GM18951 (cell line): ENCODE results near the gene ANKRD18B.
"Not testable (repeated sequence)": the region's sequence is repeated elsewhere in the genome, so short reads cannot be mapped to it uniquely, and the experiment has no call there.

Source experiments
- POLR2A ChIP-seq: IDR thresholded peaks from 4 replicates; pipeline ENCODE4 v1.6.1; 2011; ENCODE audit warnings: mild to moderate bottlenecking; ENCODE audit not compliant: insufficient read length, insufficient read depth; ENCODE audit errors: extremely low read depth
- in situ Hi-C: fragments of 300-500 bp; cut with MboI; formaldehyde crosslinking; loops from one replicate; pipeline ENCODE4 v1.12.0; 2022; ENCODE audit warnings: low sequenced_read_pairs, mixed read lengths, inconsistent platforms; ENCODE audit not compliant: unreplicated experiment

Gene ANKRD18B

GRCh38 chr9:33517373-33517772 lies 6.7 kb upstream of the ANKRD18B start:
- TF ChIP-seq POLR2A = no peak
- in situ Hi-C loops = no loop called here

- in situ Hi-C loops = not testable (repeated sequence)
Measured at GRCh38 chr9:33517934-33518577, 6.0 kb upstream of the ANKRD18B start.

GRCh38 chr9:33521861-33522260 lies 2.2 kb upstream of the ANKRD18B start:
- in situ Hi-C loops = not testable (repeated sequence)

DNA sequence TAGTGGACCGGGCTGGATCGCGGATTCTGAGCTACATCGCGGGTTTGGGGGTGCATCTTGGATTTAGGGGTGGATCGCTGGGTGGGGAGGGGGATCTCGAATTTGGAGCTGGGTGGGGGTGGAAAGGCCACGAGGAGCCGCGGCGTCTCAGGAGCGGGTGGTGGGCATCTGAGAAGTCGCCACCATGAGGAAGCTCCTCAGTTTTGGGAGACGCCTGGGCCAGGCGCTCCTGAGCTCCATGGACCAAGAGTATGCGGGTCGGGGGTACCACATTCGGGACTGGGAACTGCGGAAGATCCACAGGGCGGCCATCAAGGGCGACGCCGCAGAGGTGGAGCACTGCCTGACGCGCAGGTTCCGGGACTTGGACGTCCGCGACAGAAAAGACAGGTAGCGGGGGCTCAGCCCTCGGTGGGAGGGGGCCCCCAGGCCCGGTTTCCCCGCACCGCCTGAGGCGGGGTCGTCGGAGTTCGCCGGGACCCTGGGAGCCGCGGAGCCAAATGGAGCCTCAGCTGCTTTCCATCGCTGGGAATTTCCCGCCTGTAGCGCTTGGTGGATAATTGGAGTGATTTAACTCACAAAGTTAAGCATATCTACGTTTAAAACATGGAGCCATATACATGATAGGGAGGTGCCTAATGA lies 376 bp downstream of the ANKRD18B start:
- in situ Hi-C loops = no loop called here

DNA sequence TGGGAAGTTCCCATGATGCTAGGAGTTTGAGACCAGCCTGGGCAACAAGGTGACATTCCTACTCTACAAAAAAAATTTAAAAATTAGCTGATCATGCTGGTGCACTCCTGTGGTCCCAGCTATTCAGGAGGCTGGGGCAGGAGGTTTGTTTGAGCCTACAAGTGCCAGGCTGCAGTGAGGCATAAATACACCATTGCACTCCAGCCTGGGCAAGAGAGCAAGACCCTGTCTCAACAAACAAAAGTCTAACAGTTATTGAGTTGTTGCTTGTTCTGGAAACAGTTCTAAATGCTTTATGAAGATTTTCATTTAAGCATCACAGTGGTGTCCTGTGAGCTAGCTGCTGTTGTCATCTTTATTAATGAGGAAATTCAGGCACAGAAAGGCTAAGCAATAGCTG lies 4.0 kb downstream of the ANKRD18B start:
- in situ Hi-C loops = not testable (repeated sequence)

More for the DNA sequence above, 376 bp downstream of the ANKRD18B start:
- TF ChIP-seq POLR2A = no peak

DNA sequence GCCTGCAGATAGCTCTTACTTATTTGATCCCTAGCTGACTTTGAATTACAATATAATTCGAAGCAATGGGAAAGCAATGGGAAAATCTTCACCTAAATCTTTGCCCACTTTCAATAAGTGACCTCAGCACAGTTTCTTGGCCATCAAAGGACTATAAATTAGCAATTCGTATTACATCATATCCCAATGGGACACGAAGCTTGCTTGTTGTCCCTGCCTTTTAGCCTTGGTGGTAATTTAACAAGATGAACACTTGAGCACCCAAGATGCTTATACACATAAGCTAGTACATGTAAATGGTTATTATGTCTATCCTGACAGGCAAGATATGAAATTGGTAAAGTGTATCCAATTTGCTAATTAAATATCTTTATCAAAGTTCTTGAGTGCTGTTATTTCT lies 9.9 kb downstream of the ANKRD18B start:
- in situ Hi-C loops = not testable (repeated sequence)

- no peak for TF ChIP-seq POLR2A
- in situ Hi-C loops = no loop called here
Measured at GRCh38 chr9:33535541-33535940, 11.5 kb downstream of the ANKRD18B start.

DNA sequence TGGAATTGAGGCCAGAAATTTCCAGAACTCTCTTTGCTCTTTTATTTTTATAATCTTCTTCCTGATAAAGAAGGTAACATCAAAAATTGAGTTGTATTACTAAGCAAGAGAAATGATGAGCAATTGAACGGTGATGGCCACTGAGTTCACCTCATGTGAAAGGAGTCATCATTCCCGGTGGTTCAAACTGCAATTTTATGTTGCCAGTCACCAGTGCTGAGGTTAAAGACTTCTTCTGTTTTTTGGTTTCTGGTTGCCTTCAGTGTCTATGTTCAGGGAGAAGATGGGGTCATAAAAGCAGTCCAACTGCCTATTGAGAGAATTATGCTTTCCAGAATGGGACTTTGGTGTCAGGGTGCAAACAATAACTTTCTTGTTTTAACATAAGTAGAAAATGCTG lies 19.4 kb downstream of the ANKRD18B start:
- in situ Hi-C loops = not testable (repeated sequence)

- in situ Hi-C loops = not testable (repeated sequence)
Measured at GRCh38 chr9:33545715-33546114, 21.7 kb downstream of the ANKRD18B start.

GRCh38 chr9:33548816-33549215 lies 24.8 kb downstream of the ANKRD18B start:
- in situ Hi-C loops = not testable (repeated sequence)

DNA sequence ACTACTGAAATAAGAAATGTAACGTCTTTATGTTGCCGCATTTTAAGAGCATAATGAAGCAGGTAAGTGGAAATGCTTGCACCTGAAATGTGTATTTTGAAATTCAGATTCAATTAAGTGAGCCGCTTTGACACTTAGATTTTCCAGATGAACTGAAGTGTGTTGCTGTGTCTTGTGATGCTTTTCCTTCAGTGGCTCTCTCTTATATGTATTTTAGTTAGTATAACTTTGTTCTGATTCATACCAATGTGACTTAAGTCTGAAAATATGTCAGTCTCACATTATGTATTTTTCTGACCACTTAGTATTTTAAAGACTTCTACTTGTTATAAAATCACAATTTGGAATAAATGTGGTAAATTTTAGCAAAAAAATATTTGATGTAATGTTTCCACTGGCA lies 25.4 kb downstream of the ANKRD18B start:
- in situ Hi-C loops = not testable (repeated sequence)

- in situ Hi-C loops = not testable (repeated sequence)
Measured at GRCh38 chr9:33551183-33551582, 27.1 kb downstream of the ANKRD18B start.

GRCh38 chr9:33552315-33552725 lies 28.3 kb downstream of the ANKRD18B start:
- in situ Hi-C loops = not testable (repeated sequence)

DNA sequence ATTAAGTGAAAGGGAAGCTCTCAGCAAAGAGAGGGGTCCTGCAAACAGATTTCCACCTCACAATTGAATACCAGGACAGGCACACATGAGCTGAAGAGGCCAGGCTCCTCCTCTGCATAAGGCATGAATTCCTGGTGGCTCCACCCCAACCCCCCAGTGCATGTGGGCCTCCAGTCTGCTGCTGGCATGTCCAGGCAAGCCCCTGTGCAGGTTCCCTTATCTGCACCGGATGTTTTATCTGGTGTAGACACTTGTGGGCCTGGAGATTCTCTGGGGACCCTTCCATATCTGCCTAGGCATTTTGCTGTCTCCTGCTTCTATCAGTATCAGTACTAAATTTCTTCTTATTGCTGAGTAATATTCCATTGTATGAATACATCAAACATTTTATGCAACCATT lies 36.2 kb downstream of the ANKRD18B start:
- in situ Hi-C loops = not testable (repeated sequence)

- in situ Hi-C loops = not testable (repeated sequence)
Measured at GRCh38 chr9:33562196-33562595, 38.1 kb downstream of the ANKRD18B start.

- in situ Hi-C loops = not testable (repeated sequence)
Measured at GRCh38 chr9:33567776-33568175, 43.7 kb downstream of the ANKRD18B start.

DNA sequence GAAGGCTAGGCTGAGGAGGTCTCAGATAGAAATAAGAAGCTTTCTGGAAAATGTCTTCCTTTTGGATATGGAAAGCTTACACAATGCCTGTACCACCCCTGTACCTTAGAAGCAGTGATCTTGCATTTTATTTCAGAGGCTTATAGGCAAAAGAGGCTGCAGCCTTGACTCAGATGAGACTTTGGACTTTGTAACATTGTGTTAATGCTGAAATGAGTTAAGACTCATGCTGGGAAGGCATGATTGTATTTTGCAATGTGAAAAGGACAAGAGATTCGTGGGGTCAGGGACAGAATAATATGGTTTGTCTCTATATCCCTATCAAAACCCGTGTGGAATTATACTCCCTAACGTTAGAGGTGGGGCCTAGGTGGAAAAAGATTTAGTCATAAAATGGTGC lies 53.7 kb downstream of the ANKRD18B start:
- in situ Hi-C loops = not testable (repeated sequence)

DNA sequence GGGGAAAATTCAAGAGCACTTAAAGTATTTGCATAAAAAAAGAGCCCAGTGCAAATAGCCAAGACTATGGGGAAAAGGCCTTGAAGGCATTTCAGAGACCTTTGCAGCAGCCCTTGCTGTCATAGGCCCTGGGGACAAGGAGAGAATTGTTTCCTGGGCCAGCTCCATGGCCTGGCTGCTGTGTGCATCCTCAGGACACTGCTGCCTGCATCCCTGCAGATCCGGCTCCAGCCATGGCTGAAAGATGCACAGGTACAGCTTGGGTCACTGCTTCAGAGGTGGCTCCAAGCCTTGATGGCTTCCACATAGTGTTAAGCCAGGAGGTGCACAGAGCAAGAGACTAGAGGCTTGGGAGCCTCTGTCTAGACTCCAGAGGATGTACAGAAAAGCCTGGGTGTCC lies 55.9 kb downstream of the ANKRD18B start:
- in situ Hi-C loops = not testable (repeated sequence)

DNA sequence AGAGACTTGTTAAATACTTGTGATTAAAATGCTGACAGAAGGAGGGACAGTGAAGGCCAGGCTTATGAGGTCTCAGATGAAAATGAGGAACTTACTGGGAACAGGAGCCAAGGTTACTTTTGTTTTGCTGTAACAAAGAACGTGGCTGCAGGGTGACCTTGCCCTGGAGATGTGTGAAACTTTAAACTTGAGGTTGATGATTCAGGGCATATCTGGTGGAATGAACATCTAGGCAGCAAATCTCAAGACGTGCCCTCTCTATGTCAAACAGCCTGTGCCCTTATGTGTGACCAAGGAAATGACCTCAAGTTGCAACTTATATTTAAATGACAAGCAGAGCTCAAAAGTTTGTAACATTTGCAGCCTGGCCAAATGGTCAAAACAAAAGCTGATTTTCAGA lies 58.6 kb downstream of the ANKRD18B start:
- in situ Hi-C loops = not testable (repeated sequence)

DNA sequence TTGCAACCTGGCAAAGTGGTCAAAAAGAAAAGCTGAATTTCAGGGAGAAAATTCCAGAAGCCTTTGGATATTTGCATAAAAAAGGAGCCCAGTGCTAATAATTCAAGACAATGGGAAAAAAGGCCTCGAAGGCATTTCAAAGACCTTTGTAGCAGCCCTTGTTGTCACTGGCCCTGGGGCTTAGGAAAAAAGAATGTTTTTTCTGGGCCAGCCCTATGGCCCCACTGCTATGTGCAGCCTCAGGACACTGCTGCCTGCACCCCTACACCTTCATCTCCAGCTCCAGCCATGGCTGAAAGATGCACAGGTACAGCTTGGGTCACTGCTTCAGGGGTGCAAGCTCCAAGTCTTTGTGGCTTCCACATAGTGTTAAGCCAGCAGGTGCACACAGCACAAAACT lies 62.1 kb downstream of the ANKRD18B start:
- in situ Hi-C loops = not testable (repeated sequence)

DNA sequence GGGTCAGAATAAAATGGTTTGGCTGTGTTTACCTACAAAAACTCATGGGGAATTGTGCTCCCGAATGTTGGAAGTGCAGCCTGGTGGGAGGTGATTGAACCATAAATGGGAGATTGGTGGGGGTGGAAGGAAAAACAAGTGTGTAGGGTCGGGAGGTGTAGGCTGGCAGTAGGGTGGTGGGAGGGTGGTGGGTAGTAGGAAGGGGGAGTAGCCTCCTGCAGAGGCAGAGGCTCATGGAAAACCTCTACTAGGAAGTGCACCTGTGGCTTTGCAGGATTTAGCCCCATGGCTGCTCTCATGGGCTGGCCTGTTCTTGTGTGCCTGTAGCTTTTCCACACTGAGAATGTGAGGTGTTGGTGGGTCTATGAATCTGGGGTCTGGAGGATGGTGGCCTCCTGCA lies 63.7 kb downstream of the ANKRD18B start:
- in situ Hi-C loops = not testable (repeated sequence)
